HG03520 (cell line): ENCODE measurements around the gene RAC2.

Experiments used
- ATAC-seq: cut with Tn5 transposase; IDR thresholded peaks from one replicate; pipeline ENCODE4 v1.9.1; 2021; ENCODE audit warnings: mild to moderate bottlenecking, moderate library complexity; ENCODE audit not compliant: unreplicated experiment

RAC2 gene

GRCh38 chr22:37192204-37192603, 51.9 kb downstream of the RAC2 start:
- no peak for ATAC-seq

DNA sequence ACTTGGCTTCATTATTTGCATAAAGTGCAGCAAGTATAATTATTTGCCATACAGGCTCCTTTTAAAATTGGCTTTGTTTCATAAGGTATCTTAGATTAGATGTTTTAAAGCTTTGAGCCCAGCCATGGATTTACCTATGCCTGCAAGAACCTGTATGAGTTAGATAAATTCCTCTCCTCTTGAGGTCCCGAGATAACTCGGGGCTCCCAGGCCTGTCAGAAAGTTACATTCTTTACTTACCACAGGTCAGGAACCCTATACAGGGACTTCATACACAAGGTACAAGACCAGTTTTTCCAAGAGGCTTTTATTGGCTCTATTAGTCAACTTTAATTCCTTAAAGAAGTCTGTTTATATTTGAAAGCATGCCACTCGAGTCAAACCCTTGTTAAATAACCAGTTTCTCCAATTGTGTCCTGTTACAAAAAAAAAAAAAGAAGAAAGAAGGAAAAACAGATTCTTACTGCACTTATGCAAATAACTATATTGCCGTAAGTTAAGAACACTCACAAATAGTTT, 53.7 kb downstream of the RAC2 start:
- no peak for ATAC-seq

GRCh38 chr22:37188901-37189466, 55.1 kb downstream of the RAC2 start:
- no peak for ATAC-seq

- no peak for ATAC-seq
These were observed 55.9 kb downstream of the RAC2 start, which contains the start of gene C1QTNF6 for GRCh38 chr22:37187891-37188761. TSS of gene C1QTNF6 (minus strand) at chr22:37188247. CDS start at chr22:37188213, 34 bp downstream.

- ATAC-seq: no peak
These were observed 56.5 kb downstream of the RAC2 start for GRCh38 chr22:37187552-37187890.

GRCh38 chr22:37186997-37187522, 57.0 kb downstream of the RAC2 start:
- ATAC-seq: no peak

- ATAC-seq: no peak
These were observed 57.7 kb downstream of the RAC2 start for GRCh38 chr22:37186228-37186996.

- ATAC-seq: no peak
These were observed 58.3 kb downstream of the RAC2 start for GRCh38 chr22:37185646-37186227.

DNA sequence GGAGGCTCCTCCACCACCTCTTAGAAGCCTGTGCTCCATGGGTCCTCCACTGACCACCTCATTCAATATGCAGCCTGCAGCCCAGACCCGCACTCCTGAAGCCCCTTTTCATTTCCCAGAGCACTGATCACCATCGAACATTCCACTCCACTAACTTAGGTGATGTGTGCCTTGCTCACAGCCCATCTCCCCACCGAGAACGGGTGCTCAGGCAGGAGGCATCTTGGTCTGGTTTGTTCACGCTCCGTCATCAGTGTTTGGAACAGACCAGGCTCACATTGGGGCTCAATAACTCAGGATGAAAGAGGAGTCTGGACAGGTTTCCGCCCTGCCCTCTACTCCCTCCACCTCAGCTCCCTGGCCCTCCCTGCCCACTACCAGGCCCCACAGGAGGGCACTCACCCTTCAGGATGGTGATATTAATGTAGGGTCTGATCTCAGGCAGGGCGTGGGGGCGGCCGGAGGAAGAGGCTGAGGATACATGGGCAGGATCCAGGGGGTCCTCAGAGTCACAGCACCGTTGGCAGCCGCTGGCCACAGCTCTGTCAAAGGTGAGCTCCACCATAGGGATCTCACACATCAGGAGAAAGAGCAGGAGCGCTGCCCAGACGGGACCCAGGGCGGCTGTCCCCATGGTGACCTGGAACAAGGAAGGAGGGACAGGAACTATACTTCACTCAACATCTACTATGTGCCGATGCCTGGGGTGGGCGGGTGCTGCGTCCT, 59.1 kb downstream of the RAC2 start:
- no peak for ATAC-seq

- ATAC-seq: no peak
These were observed 59.7 kb downstream of the RAC2 start for GRCh38 chr22:37184380-37184755.

- no peak for ATAC-seq
These were observed 60.4 kb downstream of the RAC2 start for GRCh38 chr22:37183432-37184379.

GRCh38 chr22:37182949-37183245, 61.2 kb downstream of the RAC2 start:
- no peak for ATAC-seq

- no peak for ATAC-seq
These were observed 61.7 kb downstream of the RAC2 start for GRCh38 chr22:37182101-37182948.

DNA sequence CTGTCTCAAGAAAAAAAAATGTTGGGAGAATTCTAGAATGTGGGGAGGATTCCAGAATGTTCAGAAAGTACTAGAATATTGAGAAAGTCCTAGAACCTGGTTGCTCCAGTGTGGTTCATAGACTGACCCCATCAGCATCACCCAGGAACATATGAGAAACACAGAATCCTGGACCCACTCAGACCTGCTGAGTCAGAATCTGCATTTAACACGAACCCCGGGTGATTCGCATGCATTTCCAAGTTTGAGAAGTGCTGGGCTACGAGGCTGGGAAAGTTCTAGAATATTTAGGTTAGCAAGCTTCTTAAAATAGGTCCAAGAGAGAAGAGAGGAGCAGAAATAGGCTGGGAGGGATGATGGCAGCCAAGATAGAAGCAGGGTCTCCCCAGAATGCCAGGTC, 62.4 kb downstream of the RAC2 start:
- no peak for ATAC-seq

DNA sequence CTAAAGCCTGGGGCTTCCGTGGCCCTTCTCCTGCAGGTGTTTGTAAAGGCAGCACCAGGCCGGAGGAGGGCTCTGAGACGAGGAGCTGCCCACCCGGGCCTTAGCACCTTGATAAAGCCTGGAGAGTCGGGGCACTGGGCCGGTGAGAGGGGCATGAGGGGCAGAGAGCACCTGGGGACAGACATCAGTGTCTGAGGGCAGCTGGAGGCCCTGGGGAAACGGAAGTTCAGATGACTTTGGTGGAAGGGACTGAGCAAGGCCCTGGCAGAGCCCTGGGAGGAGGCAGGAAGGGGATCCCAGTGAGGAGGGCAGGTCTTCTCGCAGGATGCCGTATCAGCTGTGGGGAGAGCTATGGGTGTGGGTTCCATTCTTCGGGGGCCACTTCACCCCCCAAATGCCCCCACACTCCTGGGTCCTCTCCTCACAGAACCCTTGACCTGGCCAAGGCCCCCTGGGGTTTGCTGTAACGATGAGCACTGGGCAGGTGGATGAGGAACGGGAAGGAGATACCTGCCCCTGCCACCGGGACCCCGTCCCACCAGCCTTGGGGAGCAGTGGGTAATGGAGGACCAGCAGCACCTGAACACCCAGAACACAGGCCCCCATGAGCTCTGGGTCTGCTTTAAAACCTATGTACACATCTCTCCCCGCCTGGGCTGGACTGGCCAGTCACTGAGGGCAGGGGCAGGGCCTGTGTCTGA, 63.4 kb downstream of the RAC2 start:
- ATAC-seq: no peak

GRCh38 chr22:37179622-37180420, 64.2 kb downstream of the RAC2 start:
- no peak for ATAC-seq

GRCh38 chr22:37179126-37179470, 65.0 kb downstream of the RAC2 start:
- no peak for ATAC-seq
